ENCODE measurements around the gene EGFR. TPM values are rescaled to one million over a fixed set of nuclear protein-coding genes. Genes with fewer than 3 reads are reported as not detected.

EGFR gene
- total RNA-seq, 2 donors from 2014 or later, result 54.8 to 56.7 TPM

DNA sequence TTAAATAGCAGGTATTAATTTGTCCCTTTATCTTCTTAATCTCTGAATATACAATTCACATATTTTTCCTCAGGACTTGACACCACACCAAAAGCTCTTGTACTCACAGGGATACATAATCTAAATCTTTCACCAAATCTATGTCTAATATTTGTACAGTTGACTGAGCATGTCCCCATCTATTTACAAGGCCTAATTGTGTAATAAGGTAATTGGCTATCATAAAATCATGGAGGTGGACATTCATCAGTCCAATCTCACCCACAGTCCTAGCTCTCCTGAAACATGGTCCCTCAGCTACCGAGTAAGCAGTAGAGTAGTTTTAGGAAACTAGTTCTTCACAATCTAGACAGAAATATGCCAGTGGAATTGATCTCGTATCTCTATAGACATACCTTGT is 30.3 kb upstream of the EGFR start:
- DNase-seq (ENCODE audit: low spot score) (no peak), ATAC-seq (ENCODE audit: insufficient number of reproducible peaks, low FRiP score, low read depth) (no peak)
- H3K4me1 ChIP-seq (ENCODE audit: control insufficient read depth in 1 of 2, low read depth in 2 of 2), result no peaks in the 10 kb centered on the region
- no peaks in the 10 kb centered on the region for H3K9me3 ChIP-seq
- H3K27me3 ChIP-seq (replicated peaks; ENCODE audit: insufficient read depth), result no peaks in the 10 kb centered on the region
- H3K36me3 ChIP-seq, result no peaks in the 10 kb centered on the region
- H3K27ac ChIP-seq, result no peak overlapping the region
- H3K4me3 ChIP-seq, result no peak overlapping the region
- TF ChIP-seq, protein P1, sequence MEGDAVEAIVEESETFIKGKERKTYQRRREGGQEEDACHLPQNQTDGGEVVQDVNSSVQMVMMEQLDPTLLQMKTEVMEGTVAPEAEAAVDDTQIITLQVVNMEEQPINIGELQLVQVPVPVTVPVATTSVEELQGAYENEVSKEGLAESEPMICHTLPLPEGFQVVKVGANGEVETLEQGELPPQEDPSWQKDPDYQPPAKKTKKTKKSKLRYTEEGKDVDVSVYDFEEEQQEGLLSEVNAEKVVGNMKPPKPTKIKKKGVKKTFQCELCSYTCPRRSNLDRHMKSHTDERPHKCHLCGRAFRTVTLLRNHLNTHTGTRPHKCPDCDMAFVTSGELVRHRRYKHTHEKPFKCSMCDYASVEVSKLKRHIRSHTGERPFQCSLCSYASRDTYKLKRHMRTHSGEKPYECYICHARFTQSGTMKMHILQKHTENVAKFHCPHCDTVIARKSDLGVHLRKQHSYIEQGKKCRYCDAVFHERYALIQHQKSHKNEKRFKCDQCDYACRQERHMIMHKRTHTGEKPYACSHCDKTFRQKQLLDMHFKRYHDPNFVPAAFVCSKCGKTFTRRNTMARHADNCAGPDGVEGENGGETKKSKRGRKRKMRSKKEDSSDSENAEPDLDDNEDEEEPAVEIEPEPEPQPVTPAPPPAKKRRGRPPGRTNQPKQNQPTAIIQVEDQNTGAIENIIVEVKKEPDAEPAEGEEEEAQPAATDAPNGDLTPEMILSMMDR (IDR thresholded peaks at IDR 0.05), result no peak

- Histone ChIP-seq H3K27me3 (replicated peaks; ENCODE audit: insufficient read depth) (no peaks in the 10 kb centered on the region), H3K4me1 (ENCODE audit: control insufficient read depth in 1 of 2, low read depth in 2 of 2) (no peaks in the 10 kb centered on the region), H3K27ac (no peak overlapping the region), H3K36me3 (no peaks in the 10 kb centered on the region), H3K9me3 (no peaks in the 10 kb centered on the region), H3K4me3 (no peak overlapping the region)
- ATAC-seq (ENCODE audit: insufficient number of reproducible peaks, low FRiP score, low read depth), result no peak
- no peak for DNase-seq (ENCODE audit: low spot score)
- TF ChIP-seq, protein P1 (IDR thresholded peaks at IDR 0.05), result no peak
Measured at GRCh38 chr7:54989453-54990225, 29.2 kb upstream of the EGFR start.

- TF ChIP-seq, protein P1 (IDR thresholded peaks at IDR 0.05), result no peak
- DNase-seq (ENCODE audit: low spot score) (no peak), ATAC-seq (ENCODE audit: insufficient number of reproducible peaks, low FRiP score, low read depth) (no peak)
- Histone ChIP-seq H3K4me3 (no peak overlapping the region), H3K27ac (no peak overlapping the region), H3K9me3 (no peaks in the 10 kb centered on the region), H3K36me3 (no peaks in the 10 kb centered on the region), H3K27me3 (replicated peaks; ENCODE audit: insufficient read depth) (no peaks in the 10 kb centered on the region), H3K4me1 (ENCODE audit: control insufficient read depth in 1 of 2, low read depth in 2 of 2) (no peaks in the 10 kb centered on the region)
Measured at GRCh38 chr7:54991341-54991740, 27.5 kb upstream of the EGFR start.

DNA sequence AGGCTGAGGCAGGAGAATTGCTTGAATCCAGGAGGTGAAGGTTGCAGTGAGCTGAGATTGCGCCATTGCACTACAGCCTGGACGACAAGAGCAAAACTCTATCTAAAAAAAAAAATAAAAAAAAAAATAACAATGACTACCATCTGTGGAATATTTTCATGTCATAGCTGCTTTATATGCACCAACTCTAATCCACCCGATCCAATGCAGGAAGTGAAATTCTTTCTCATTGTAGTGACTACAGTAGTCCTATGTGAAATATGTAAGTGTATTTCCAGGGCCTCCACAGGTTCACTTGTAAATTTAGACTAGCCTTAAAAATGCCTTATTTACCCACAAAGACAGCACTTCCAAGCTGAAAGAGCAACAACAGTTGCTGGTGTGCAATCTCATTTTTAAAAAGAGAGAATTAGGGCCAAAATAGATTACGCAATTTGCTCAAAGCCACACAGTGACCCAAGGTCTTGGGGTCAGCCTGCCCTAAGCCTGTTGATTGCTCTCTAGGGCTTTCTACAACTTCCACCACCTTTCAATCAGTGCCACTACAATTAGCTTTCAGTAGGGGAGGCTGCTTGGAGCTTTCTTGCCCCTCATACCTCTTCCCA is 25.8 kb upstream of the EGFR start:
- H3K9me3 ChIP-seq, result no peaks in the 10 kb centered on the region
- DNase-seq (ENCODE audit: low spot score) (no peak), ATAC-seq (ENCODE audit: insufficient number of reproducible peaks, low FRiP score, low read depth) (no peak)
- H3K4me3 ChIP-seq, result no peak overlapping the region
- TF ChIP-seq, protein P1 (IDR thresholded peaks at IDR 0.05), result no peak
- no peaks in the 10 kb centered on the region for H3K27me3 ChIP-seq (replicated peaks; ENCODE audit: insufficient read depth)
- H3K27ac ChIP-seq, result no peak overlapping the region
- no peaks in the 10 kb centered on the region for H3K4me1 ChIP-seq (ENCODE audit: control insufficient read depth in 1 of 2, low read depth in 2 of 2)
- no peaks in the 10 kb centered on the region for H3K36me3 ChIP-seq

DNA sequence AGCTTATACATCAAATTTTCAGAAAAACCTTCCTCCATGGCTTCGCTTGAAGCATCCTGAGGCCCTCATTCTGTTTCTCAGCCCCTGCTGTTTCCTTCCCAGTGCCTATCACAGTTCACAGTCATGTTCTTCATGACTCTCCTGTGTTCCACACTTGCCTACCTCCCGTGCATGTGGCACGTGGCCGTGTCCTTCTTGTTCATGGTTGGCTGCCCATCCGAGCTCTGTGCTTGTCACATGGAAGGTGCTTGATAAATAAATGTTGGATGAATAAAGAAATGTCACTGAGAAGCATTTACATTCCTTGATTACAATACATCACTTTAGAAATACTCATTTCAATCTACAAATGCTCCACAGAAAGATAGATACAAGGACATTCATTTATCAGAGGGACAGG is 23.7 kb upstream of the EGFR start:
- no peak for ATAC-seq (ENCODE audit: insufficient number of reproducible peaks, low FRiP score, low read depth)
- Histone ChIP-seq H3K27me3 (replicated peaks; ENCODE audit: insufficient read depth) (no peaks in the 10 kb centered on the region), H3K4me3 (no peak overlapping the region), H3K9me3 (no peaks in the 10 kb centered on the region), H3K4me1 (ENCODE audit: control insufficient read depth in 1 of 2, low read depth in 2 of 2) (no peaks in the 10 kb centered on the region), H3K27ac (no peak overlapping the region), H3K36me3 (no peaks in the 10 kb centered on the region)
- TF ChIP-seq, protein P1 (IDR thresholded peaks at IDR 0.05), result no peak
- DNase-seq (ENCODE audit: low spot score), result no peak

All from thoracic aorta (tissue), 2 donors.